GM10266 (cell line): Measurements from ENCODE around the gene SLC23A2.

Source experiments
- DNase-seq: peaks from one replicate; pipeline ENCODE4 v3.0.0; 2012; ENCODE audit errors: extremely low spot score
- CTCF ChIP-seq: IDR thresholded peaks from 2 replicates; pipeline ENCODE4 v1.5.1; 2012; ENCODE audit warnings: mild to moderate bottlenecking, low read depth; ENCODE audit not compliant: control insufficient read depth, insufficient read depth; ENCODE audit errors: missing control alignments

Gene SLC23A2

GRCh38 chr20:4950841-4951240, 50.5 kb downstream of the SLC23A2 start:
- DNase-seq: no peak
- TF ChIP-seq CTCF: no peak

GRCh38 chr20:4950437-4950836, 50.9 kb downstream of the SLC23A2 start:
- TF ChIP-seq CTCF: no peak
- no peak for DNase-seq

- peak; percentile 58 for TF ChIP-seq CTCF
- DNase-seq: no peak
These were observed 51.5 kb downstream of the SLC23A2 start for GRCh38 chr20:4949833-4950178.

- no peak for TF ChIP-seq CTCF
- DNase-seq: no peak
These were observed 53.3 kb downstream of the SLC23A2 start for GRCh38 chr20:4947817-4948559.

GRCh38 chr20:4946986-4947385, 54.3 kb downstream of the SLC23A2 start:
- no peak for TF ChIP-seq CTCF
- peak; percentile 56 for DNase-seq

GRCh38 chr20:4946585-4946984, 54.7 kb downstream of the SLC23A2 start:
- DNase-seq: no peak

More at GRCh38 chr20:4946585-4946984, 54.7 kb downstream of the SLC23A2 start:
- no peak for TF ChIP-seq CTCF
